DMS 273 (cell line): Measurements from ENCODE around the gene ZDHHC1.
"Not testable (repeated sequence)": the region's sequence is repeated elsewhere in the genome, so short reads cannot be mapped to it uniquely, and the experiment has no call there.

ENCODE experiments used
- DNase-seq: peaks from one replicate; lab custom pipeline; 2025; ENCODE audit not compliant: unreplicated experiment; lab: John Stamatoyannopoulos, UW

The ZDHHC1 gene

GRCh38 chr16:67430977-67431774 is 14.9 kb upstream of the ZDHHC1 start, which contains the start of gene HSD11B2:
Gene HSD11B2, plus strand, starts transcription at chr16:67431121. Its CDS starts 128 bp downstream, at chr16:67431249.
- DNase-seq: peak; percentile 94

DNA sequence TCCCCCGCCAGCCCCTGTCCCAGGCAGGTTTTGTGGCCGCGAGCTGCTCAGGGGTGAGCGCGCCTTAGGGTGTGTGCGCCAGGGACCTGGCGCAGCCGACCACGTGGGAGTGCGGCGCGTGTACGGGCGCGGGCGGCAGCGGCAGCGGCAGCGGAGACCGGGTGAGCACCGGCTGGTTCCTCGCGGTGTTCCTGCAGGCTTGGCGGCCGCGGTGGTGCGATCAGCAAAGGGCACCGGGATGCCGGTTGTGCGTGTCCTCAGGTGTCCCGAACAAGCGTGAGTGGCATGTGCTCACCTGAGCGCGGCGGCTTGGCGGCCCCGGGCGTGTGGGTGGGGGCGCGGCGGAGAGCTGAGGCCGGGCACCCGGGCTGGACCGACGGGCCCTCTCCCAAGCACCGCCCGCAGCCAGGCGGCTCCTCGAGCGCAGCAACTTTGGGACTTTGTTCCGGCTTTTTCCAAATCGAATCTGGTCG is 14.3 kb upstream of the ZDHHC1 start:
- peak; percentile 77 for DNase-seq

- peak; percentile 35 for DNase-seq
Measured at GRCh38 chr16:67429799-67430503, 13.7 kb upstream of the ZDHHC1 start.

- DNase-seq: no peak
Measured at GRCh38 chr16:67429053-67429798, 12.9 kb upstream of the ZDHHC1 start.

- DNase-seq: peak; percentile 92
Measured at GRCh38 chr16:67428146-67428731, 12.0 kb upstream of the ZDHHC1 start.

- DNase-seq: no peak
Measured at GRCh38 chr16:67426950-67427349, 10.7 kb upstream of the ZDHHC1 start.

DNA sequence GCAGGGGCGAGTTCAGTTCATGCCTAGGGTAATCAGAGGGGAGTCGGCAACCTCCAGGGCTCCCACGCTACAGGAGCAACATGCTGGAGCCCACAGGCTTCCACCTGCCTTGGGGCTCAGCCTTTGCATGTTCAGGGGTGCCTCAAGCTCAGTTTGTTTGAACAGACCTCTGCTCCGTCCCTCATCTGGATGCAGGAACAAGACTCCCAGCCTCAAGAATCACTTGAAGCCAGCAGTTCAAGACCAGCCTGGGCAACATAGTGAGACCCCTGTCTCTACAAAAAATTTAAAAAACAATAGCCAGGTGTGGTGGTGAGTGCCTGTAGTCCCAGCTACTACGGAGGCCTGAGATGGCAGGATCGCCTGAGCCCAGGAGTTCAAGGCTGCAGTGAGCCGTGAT is 9.7 kb upstream of the ZDHHC1 start:
- no peak for DNase-seq

DNA sequence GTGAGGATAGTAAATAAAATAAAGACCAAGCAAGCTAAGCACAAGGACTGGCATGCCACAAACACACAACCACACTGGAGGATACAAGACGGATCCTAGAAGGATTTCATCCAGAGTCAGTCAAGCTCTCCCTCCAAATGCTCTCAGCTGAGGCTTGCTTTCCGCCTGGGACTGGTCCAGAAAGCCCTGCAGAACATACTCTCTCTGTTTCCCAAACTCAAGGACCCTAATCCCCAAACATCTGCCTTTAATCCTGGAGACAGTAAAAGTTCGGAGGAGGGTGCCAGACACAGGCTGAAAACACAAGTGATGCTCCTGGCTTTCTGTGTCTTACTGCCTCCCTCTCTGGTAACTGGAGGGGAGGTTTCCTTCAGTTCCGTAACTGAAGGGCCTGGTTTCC is 9.3 kb upstream of the ZDHHC1 start:
- DNase-seq: no peak

DNA sequence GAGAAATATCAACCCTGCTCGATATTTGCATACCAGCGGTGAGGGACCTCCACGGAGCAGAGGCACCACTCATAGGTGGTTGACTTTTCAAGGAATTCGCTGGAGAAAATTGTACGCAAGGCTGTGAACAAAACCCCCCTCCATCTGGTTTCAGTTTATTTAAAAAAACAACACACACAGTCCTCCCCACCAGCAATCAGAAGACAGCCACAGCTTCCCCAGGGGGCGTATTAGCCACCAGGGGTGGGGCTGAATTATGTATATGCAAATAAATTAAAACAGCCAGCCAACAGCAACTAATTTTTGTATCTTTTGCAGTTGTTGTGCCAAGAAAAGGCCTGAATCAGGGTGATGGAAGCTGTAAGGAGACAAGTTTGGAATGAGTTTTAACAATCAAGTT is 8.8 kb upstream of the ZDHHC1 start:
- DNase-seq: no peak

DNA sequence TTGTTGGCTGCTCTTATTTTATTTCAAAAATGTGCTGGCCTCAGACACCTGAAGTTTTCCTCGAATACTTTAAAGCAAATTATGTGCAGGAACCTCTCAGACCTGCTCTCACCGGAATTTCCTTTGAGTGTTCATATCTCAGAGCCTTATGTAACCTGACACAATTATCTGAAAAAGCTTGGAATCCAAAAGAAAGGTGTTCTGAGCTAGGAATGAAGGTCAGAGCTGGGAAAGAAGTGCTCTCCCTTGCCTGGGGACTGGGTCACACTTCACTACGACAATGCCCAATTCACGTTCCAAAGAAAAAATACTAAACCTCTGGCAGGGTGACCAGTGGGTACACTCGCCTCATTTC is 8.0 kb upstream of the ZDHHC1 start:
- DNase-seq: no peak

- peak; percentile 35 for DNase-seq
Measured at GRCh38 chr16:67423611-67424260, 7.5 kb upstream of the ZDHHC1 start.

DNA sequence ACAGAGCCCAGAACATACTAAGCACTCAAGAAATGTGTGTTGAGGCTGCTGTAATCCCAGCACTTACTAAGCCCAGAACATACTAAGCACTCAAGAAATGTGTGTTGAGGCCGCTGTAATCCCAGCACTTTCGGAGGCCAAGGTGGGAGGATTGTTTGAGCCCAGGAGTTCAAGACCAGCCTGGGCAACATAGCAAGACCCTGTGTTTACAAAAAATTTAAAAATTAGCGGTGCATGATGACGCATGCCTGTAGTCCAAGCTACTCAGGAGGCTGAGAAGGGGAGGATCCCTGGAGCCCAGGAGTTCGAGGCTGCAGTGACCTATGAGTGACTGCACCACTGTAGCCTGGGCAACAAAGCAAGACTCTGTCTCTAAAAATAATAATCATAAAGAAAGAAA is 6.7 kb upstream of the ZDHHC1 start:
- no peak for DNase-seq

DNA sequence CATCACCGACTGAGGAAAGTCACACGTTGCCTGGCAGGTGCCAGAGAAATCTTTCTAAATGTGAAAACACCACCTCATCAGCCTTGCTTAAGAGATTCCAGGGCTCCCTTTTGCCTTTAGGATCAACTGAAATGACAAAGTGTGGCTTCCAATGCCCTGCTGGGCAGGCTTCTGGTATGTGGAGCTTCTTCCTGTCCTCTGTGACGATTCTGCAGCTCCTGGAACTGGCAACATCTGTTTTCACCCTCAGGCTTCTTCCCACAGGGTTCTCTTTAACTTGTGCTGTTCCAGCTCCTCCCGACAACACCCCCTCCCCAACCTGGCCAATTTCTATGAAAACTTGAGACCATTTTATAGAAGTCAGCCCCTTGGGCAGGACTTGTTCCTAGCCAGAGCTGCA is 4.8 kb upstream of the ZDHHC1 start:
- DNase-seq: no peak

- DNase-seq: peak; percentile 32
Measured at GRCh38 chr16:67419931-67420330, 3.7 kb upstream of the ZDHHC1 start.

- no peak for DNase-seq
Measured at GRCh38 chr16:67419502-67419901, 3.2 kb upstream of the ZDHHC1 start.

- DNase-seq: no peak
Measured at GRCh38 chr16:67417333-67418061, 1.2 kb upstream of the ZDHHC1 start.

DNA sequence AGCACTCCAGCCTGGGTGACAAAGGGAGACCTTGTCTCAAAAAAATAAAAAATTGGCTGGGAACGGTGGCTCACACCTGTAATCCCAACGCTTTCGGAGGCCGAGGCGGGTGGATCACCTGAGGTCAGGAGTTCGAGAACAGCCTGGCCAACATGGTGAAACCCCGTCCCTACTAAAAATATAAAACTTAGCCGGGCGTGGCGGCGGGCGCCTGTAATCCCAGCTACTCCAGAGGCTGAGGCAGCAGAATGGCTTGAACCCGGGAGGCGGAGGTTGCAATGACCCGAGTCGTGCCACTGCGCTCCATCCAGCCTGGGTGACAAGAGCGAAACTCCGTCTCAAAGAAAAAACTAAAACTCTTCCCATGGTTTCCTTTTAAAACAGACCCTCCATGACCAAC is 856 bp downstream of the ZDHHC1 start:
- DNase-seq: not testable (repeated sequence)

- no peak for DNase-seq
Measured at GRCh38 chr16:67413978-67414911, 2.0 kb downstream of the ZDHHC1 start.

DNA sequence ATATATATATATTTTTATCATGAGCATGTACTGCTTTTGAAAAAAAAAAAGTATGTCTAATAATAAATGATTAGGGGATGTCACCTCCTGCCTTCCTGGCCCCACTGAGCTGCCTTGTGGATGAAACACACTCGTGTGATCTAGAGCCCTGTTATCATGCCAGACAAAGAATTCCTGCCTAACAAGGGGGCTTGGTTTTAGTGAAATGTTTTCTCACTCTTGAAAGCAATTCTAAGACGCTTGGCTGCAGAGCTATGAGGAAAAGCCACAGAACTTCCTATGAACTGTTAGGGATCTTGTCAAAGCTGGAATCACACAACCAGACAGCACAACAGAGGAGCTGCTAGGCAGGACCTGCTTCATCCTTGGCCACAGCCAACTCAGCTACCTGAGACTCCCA is 4.0 kb downstream of the ZDHHC1 start:
- DNase-seq: no peak
